DMS114 treated with DMSO at 0.1 percent for 48 hours (cell line): Measurements from ENCODE around the gene TBXAS1.

Source experiments
- DNase-seq: peaks from one replicate; lab custom pipeline; 2025; ENCODE audit not compliant: unreplicated experiment; lab: John Stamatoyannopoulos, UW

Gene TBXAS1

GRCh38 chr7:140061607-140061930, 232.5 kb downstream of the TBXAS1 start:
- no peak for DNase-seq

- no peak for DNase-seq
Measured at GRCh38 chr7:140062118-140062527, 233.1 kb downstream of the TBXAS1 start.

- peak; percentile 13 for DNase-seq
Measured at GRCh38 chr7:140062528-140063299, 233.7 kb downstream of the TBXAS1 start, which contains the start of gene PARP12. PARP12 (minus strand) TSS chr7:140062951; CDS start chr7:140062847, 104 bp downstream.

GRCh38 chr7:140067052-140067451, 238.0 kb downstream of the TBXAS1 start:
- DNase-seq: no peak

DNA sequence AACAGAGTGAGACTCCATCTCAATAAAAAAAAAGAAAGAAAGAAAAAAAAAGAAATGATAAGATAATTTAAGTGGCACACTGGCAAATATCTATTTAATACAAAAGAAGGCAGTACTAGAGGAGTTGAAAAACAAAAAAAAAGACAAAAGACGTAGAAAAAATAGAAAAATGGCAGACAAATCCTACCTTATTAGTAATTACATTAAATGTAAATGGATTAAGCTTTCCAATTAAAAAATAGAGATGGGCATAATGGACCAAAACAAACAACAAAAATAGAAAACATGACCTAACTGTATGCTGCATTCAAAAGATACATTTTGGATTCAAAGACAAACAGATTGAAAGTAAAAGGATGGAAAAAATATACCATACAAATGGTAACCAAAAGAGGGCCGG, 239.0 kb downstream of the TBXAS1 start:
- no peak for DNase-seq

GRCh38 chr7:140069298-140069949, 240.4 kb downstream of the TBXAS1 start:
- no peak for DNase-seq
